Posterior cingulate gyrus (tissue), 11 donors: ENCODE data around the gene NOP58.
"Not testable (repeated sequence)": the region's sequence is repeated elsewhere in the genome, so short reads cannot be mapped to it uniquely, and the experiment has no call there.

Source experiments
- DNase-seq, 10 donors: peaks; one replicate each; pipeline versions ENCODE4 v3.0.0 to v3.0.0-alpha.2; 2020 to 2021; ENCODE audit warnings: mixed read lengths in 3 of 10
- intact Hi-C: fragments of 100-400 bp; cut with DNase I; formaldehyde crosslinking; loops from one replicate; pipeline ENCODE4 v1.15.1; 2023

Gene NOP58

DNA sequence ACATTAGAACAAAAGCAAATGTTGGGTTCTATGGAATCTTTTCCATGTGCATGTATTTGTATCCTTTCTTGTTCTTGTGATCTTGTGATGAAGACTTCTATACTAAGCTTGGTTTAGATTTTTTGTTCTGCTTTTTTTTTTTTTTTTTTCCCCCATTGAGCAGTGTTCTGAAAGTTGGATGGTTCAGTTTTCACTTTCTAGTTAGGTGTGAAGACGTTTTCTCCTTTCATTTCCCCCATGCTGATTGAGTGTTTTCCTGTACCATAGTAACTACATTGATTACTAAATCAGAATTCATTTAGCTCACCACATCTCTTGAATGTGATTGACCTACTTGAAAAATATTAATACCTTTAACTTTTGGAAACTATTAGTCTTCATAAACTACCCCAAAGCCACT, 34.1 kb downstream of the NOP58 start:
- intact Hi-C loops, result loop anchor here (10.0 kb wide), 1 partner anchor 225 kb away; no protein-coding TSS in a partner anchor
- DNase-seq, result no peak

DNA sequence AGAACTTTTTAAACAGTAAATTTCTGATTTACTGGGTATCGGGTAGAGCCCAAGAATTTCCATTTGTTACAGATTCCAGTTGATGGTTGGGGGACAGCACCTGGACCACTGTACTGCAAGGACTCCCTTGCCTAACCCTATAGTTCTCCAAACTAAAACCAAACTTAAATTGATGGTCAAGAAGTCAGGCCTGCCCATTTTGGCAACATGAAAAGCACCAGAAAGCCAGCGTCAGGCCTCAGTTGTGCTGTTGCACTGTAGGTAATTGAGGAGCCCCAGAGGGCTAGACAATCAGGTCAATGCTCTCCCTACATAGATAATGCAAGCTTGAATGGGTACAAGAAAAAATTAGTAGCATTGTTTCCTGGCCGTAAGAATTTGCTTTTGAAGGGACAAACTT, 40.5 kb downstream of the NOP58 start:
- no peak for DNase-seq
- intact Hi-C loops, result loop anchor here (10.0 kb wide), 1 partner anchor 219 kb away; no protein-coding TSS in a partner anchor

DNA sequence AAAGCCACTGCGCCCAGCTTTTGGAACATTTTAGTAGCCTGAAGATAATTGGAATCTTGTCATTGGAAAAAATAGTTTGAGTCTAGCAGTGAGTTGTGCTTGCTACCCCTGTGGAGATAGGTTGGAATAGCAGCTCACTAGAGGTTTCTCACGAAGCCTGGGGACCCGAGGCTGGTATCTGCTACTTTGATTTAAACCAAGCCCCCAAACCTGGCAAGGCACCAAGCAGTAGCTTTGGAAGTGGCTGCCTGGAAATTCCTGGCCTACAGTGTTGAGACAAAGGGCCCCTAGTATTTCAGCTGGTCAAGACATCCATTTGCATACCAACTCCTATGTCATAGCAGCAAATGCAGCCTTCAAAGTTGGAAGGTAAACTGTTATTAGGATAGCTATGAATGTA, 42.1 kb downstream of the NOP58 start:
- intact Hi-C loops, result loop anchor here (10.0 kb wide), 1 partner anchor 217 kb away; no protein-coding TSS in a partner anchor
- no peak for DNase-seq

DNA sequence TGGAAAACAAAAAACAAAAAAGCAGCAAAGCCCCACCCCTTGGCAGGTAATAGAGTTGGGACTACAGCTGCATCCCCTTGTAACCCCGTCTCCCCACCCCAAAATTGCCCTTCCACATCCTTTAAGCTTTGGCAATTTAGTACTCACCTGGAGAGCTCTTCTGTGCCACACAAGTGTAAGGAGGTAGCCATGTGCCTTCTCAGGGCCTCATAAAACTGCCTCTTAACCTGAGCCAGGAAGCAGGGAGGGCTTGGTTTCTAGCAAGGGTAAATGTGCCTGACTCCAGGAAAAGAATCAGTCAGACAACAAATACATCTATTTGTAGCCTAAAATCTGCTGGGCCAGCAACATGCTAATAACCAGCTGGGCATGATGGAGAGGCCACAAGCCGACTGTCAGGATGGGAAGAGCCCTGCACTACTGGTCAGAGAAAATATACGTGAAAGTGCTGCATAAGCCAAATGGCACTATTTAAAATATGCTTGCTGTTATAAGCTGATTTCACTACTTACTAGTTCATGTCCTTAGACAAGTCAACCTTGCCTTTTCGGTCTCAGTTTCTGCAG, 46.3 kb downstream of the NOP58 start:
- no peak for DNase-seq
- intact Hi-C loops, result no loop called here

DNA sequence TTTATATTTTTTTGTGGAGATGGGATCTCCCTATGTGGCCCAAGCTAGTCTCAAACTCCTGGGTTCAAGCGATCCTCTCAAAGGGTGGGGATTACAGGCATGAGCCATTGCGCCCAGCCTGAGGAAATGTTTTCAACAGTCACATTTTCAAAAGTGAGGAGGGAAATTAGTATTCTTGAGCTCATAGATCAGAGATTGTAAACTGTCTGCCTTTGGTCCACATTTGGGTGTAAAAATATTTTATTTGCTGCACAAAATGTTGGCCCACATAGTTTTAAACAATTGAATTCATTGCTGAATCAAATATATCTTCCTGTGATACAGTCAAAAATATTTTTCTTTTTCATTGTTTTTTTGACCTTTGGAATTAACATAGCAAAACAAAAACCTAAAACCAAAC, 48.6 kb downstream of the NOP58 start:
- DNase-seq, result no peak
- intact Hi-C loops, result no loop called here

GRCh38 chr2:202317080-202317857, 51.7 kb downstream of the NOP58 start:
- peak in 3 of 10 donors; percentile 11 to 30 (median 12) for DNase-seq
- intact Hi-C loops, result no loop called here

GRCh38 chr2:202320362-202320761, 54.8 kb downstream of the NOP58 start:
- intact Hi-C loops, DNase-seq: not testable (repeated sequence)

DNA sequence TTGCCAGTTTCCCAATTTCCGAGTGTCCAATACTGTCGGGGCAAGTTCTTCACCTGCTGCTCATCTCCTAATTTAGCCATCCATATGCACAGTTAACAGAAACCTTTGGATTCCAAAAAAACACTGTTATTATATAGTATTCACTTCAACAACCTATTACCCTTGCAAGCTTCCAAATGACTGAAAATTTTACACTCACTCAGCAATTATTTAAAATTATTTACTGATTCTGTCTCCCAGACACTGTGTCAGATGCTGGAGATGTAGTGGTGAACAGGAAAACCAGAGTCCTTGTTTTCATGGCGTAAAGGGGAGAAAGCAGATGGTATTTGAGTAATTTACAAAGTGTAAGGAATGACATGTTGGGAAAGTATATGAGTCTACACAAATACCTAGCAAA, 56.9 kb downstream of the NOP58 start:
- intact Hi-C loops, result no loop called here
- no peak for DNase-seq

GRCh38 chr2:202327858-202328257, 62.3 kb downstream of the NOP58 start:
- intact Hi-C loops, result no loop called here
- no peak for DNase-seq

GRCh38 chr2:202335791-202336467, 70.4 kb downstream of the NOP58 start:
- DNase-seq, result no peak
- intact Hi-C loops, result no loop called here

GRCh38 chr2:202337151-202337550, 71.6 kb downstream of the NOP58 start:
- no peak for DNase-seq
- intact Hi-C loops, result no loop called here

DNA sequence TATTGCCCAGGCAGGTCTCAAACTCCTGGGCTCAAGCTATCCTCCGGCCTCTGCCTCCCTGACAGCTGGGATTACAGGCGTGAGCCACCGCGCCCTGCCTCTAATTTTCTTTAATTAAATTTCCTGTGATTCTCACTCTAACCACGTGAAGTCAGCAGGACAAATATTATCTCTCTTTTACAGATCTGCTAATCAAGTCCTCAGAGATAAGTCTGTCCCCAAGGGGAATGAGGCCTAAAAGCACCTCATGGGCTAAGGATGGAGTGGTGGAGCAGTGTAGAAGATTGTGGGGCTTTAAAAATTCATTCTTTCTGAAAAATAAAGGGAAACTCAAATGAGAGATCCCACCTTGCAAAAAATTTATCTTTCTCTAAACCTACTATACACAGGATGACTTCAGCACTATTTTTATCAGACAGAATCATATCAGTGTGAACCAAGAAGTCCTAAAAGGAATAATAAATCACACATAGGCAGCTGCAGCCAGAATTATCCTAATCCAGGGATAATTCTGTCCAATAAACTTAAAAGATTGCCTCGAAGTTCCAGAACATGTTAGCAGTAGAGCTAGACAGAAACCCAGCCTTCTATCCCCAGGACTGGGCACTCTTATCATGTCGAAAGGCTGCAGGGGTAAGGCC, 72.3 kb downstream of the NOP58 start:
- no peak for DNase-seq
- intact Hi-C loops, result no loop called here

DNA sequence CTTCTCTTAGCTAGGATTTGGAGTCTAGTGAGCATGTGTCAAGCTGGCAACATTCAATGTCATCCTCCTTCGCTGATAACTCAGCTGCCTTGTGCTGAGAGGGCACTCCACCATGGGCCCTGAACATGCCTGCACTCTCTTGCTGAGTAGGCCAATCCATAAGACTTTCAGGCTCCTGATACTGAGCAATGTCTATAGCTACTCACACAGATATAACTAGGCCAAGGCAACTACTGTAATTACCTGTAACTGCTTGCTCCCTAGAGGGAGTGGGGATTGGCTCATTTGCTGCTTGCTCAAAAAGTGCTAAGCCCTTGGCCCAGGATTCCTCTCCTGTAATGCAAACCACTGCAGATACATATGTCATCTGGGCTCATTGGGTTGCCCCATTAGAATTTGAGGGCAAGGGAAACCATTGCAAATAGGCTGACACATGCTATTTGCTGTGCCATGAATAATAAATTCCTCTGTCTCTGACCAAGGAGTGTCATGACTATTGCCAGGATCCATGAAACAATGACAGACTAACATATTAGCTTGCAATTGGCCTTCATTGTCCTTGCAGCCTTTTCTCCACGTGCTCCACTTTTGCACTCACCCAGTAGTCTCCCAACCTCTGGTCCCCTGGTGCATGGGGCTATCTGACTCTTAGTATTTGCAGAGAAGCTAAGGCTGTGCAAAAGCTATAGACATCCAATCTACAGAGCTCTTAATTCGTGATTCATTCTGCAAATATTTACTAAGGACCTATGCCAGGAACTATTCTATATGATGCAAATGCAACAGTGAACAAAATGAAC, 73.7 kb downstream of the NOP58 start:
- no peak for DNase-seq
- intact Hi-C loops, result no loop called here

DNA sequence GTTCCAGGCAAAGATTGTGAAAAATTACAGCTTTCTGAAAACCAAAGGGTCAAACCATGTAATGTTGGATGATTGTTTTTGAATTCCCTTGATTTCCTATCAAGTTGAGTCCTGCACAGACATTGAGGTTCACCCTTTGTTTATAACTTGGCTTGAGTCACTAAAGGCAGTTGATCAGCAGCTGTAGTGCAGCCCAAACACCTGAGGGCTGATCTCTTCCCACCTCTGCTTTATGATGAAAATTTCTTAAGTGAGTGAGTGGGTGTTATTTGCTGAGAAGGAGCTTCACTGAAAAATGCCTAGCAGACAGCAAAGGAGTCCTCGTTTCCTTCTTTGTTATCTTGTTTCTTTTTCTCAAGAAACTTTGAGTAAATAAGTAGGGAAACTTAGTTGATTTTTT, 78.6 kb downstream of the NOP58 start:
- intact Hi-C loops, result no loop called here
- no peak for DNase-seq

DNA sequence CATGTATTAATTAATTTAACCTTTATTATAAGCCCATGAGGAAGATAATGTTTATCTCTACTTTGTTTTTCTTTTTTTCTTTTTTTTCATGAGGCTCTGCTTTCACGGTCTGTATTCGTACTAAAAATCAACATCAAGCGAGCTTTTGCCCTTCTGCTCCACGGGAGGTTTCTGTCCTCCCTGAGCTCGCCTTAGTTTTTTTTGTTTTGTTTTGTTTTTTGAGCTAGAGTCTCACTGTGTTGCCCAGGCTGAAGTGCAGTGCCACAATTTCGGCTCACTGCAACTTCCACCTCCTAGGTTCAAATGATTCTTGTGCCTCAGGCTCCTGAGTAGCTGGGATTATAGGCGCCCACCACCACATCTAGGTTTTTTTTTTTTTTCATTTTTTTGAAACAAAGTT, 80.6 kb downstream of the NOP58 start:
- DNase-seq, result no peak
- intact Hi-C loops, result no loop called here
